ENCODE measurements around the gene SLFN14.
"Not testable (repeated sequence)": the region's sequence is repeated elsewhere in the genome, so short reads cannot be mapped to it uniquely, and the experiment has no call there.

SLFN14 gene

GRCh38 chr17:35521654-35522256, 38.9 kb downstream of the SLFN14 start:
- DNase-seq (ENCODE audit: low spot score): not testable (repeated sequence)

DNA sequence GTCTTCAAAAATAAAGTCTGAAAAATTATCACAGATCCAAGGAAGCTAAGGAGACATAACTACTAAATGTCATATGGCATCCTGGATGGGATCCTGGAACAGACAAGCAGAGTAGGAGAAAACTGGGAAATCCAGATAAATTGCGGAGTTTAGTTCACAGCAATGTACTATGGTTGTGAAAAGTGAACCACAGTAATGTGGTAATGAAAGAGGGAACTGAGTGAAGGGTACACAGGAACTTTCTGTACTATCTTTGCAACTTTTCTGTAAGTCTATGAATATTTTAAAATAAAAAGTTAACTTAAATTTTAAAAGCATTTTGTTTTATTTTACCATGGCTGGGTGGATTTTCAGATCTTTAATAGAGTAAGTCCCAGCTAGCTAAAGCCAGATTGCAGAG, 39.5 kb downstream of the SLFN14 start:
- DNase-seq (ENCODE audit: low spot score): no peak

- no peak for DNase-seq (ENCODE audit: low spot score)
Observed at GRCh38 chr17:35519906-35520442, 40.6 kb downstream of the SLFN14 start.

DNA sequence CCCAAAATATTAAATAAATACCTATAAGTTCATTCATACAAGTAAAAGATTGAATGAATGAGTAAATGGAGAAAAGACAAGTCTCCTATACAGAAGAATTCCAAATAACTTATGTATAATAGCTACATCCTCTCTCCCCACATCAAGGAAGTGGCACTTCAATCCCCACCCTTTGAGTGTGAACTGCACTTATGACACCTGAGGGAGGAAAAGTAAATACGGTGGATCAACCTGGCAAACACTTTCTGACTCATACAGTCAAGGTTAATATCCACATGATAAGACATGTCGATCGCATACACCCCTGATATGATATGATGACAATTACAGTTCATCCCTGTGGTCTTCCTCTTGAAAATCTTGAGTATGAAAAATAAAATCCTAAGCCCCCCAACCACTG, 41.2 kb downstream of the SLFN14 start:
- DNase-seq (ENCODE audit: low spot score): no peak

- DNase-seq (ENCODE audit: low spot score): not testable (repeated sequence)
Observed at GRCh38 chr17:35518431-35518830, 42.2 kb downstream of the SLFN14 start.

DNA sequence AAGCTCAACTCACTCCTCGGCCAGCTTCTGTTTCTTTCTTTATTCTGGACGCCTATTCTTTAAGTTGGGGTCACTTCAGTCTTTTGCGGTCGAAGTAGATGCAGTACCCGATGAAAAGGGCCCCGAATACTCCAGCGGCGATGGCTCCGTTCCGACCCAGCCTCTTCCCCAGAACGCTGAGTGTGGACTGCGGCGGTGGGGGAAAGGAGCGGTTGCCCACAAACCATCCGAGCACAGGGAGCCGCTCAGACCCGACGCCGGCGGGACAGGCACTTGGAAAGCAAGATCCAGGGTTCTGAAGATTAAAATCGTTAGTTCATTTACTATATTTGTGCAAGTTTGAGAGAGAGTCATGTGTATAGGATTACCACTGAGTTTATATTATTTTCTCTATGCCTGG, 45.6 kb downstream of the SLFN14 start:
- no peak for DNase-seq (ENCODE audit: low spot score)

GRCh38 chr17:35514564-35514963, 46.1 kb downstream of the SLFN14 start:
- DNase-seq (ENCODE audit: low spot score): no peak
